AG09319 (cell line): ENCODE results near the gene RAPGEF2.
"Not testable (repeated sequence)": the region's sequence is repeated elsewhere in the genome, so short reads cannot be mapped to it uniquely, and the experiment has no call there.

ENCODE experiments used
- DNase-seq: peaks from one replicate; pipeline ENCODE4 v3.0.0-alpha.2; 2010; ENCODE audit warnings: low read depth; ENCODE audit errors: extremely low read depth
- CTCF ChIP-seq: IDR thresholded peaks from 2 replicates; pipeline ENCODE4 v1.5.1; 2011; ENCODE audit warnings: low read depth, mild to moderate bottlenecking, inconsistent platforms, low read length, moderate library complexity

Gene RAPGEF2

GRCh38 chr4:159086606-159087005 is 16.3 kb upstream of the RAPGEF2 start:
- no peak for TF ChIP-seq CTCF
- no peak for DNase-seq

GRCh38 chr4:159090255-159090654 is 12.6 kb upstream of the RAPGEF2 start:
- no peak for TF ChIP-seq CTCF
- no peak for DNase-seq

GRCh38 chr4:159094156-159094555 is 8.7 kb upstream of the RAPGEF2 start:
- DNase-seq: not testable (repeated sequence)

GRCh38 chr4:159096434-159096833 is 6.4 kb upstream of the RAPGEF2 start:
- no peak for TF ChIP-seq CTCF
- DNase-seq: no peak

GRCh38 chr4:159097144-159097543 is 5.7 kb upstream of the RAPGEF2 start:
- DNase-seq: no peak
- TF ChIP-seq CTCF: no peak

- no peak for TF ChIP-seq CTCF
- no peak for DNase-seq
Observed at GRCh38 chr4:159097785-159098184, 5.1 kb upstream of the RAPGEF2 start.

GRCh38 chr4:159098482-159099127 is 4.3 kb upstream of the RAPGEF2 start:
- DNase-seq: no peak
- no peak for TF ChIP-seq CTCF

GRCh38 chr4:159101988-159102621 is 774 bp upstream of the RAPGEF2 start:
- no peak for TF ChIP-seq CTCF
- no peak for DNase-seq
